ENCODE measurements around the gene FBXO45. TPM values are rescaled to one million over a fixed set of nuclear protein-coding genes. Genes with fewer than 3 reads are reported as not detected.
"Not testable (repeated sequence)": the region's sequence is repeated elsewhere in the genome, so short reads cannot be mapped to it uniquely, and the experiment has no call there.

FBXO45 gene
- total RNA-seq, 2 donors from 2014 or later, result 2.0 to 9.7 TPM

GRCh38 chr3:196609343-196609775, 40.9 kb downstream of the FBXO45 start:
- no peak overlapping the region for H3K27ac ChIP-seq
- no peaks in the 10 kb centered on the region for H3K4me1 ChIP-seq (ENCODE audit: control insufficient read depth in 1 of 2, low read depth in 2 of 2)
- peak; percentile 66 for TF ChIP-seq CTCF (IDR thresholded peaks at IDR 0.05)
- ATAC-seq (ENCODE audit: insufficient number of reproducible peaks, low FRiP score, low read depth) (peak; percentile 55), DNase-seq (ENCODE audit: low spot score) (peak; percentile 50)
- no peaks in the 10 kb centered on the region for H3K27me3 ChIP-seq (replicated peaks; ENCODE audit: insufficient read depth)
- H3K4me3 ChIP-seq, result no peak overlapping the region
- no peaks in the 10 kb centered on the region for H3K36me3 ChIP-seq
- no peaks in the 10 kb centered on the region for H3K9me3 ChIP-seq

GRCh38 chr3:196609805-196610515, 41.5 kb downstream of the FBXO45 start:
- ATAC-seq (ENCODE audit: insufficient number of reproducible peaks, low FRiP score, low read depth) (no peak), DNase-seq (ENCODE audit: low spot score) (no peak)
- Histone ChIP-seq H3K27ac (no peak overlapping the region), H3K4me3 (no peak overlapping the region), H3K27me3 (replicated peaks; ENCODE audit: insufficient read depth) (no peaks in the 10 kb centered on the region), H3K9me3 (no peaks in the 10 kb centered on the region), H3K36me3 (no peaks in the 10 kb centered on the region), H3K4me1 (ENCODE audit: control insufficient read depth in 1 of 2, low read depth in 2 of 2) (no peaks in the 10 kb centered on the region)
- TF ChIP-seq CTCF (IDR thresholded peaks at IDR 0.05), result no peak

GRCh38 chr3:196611761-196612483, 43.5 kb downstream of the FBXO45 start:
- ATAC-seq (ENCODE audit: insufficient number of reproducible peaks, low FRiP score, low read depth), result no peak
- TF ChIP-seq CTCF (IDR thresholded peaks at IDR 0.05), result no peak
- Histone ChIP-seq H3K36me3 (no peaks in the 10 kb centered on the region), H3K9me3 (no peaks in the 10 kb centered on the region), H3K4me3 (no peak overlapping the region), H3K27me3 (replicated peaks; ENCODE audit: insufficient read depth) (no peaks in the 10 kb centered on the region), H3K27ac (no peak overlapping the region), H3K4me1 (ENCODE audit: control insufficient read depth in 1 of 2, low read depth in 2 of 2) (no peaks in the 10 kb centered on the region)
- DNase-seq (ENCODE audit: low spot score), result no peak

- not testable (repeated sequence) for ATAC-seq (ENCODE audit: insufficient number of reproducible peaks, low FRiP score, low read depth); DNase-seq (ENCODE audit: low spot score); H3K27ac ChIP-seq; H3K9me3 ChIP-seq; H3K27me3 ChIP-seq (replicated peaks; ENCODE audit: insufficient read depth); H3K4me3 ChIP-seq; H3K36me3 ChIP-seq; H3K4me1 ChIP-seq (ENCODE audit: control insufficient read depth in 1 of 2, low read depth in 2 of 2)
These were observed 46.8 kb downstream of the FBXO45 start for GRCh38 chr3:196615234-196615633.

- Histone ChIP-seq H3K36me3 (no peaks in the 10 kb centered on the region), H3K27ac (no peak overlapping the region), H3K27me3 (replicated peaks; ENCODE audit: insufficient read depth) (no peaks in the 10 kb centered on the region), H3K4me1 (ENCODE audit: control insufficient read depth in 1 of 2, low read depth in 2 of 2) (no peaks in the 10 kb centered on the region), H3K9me3 (no peaks in the 10 kb centered on the region), H3K4me3 (no peak overlapping the region)
- no peak for TF ChIP-seq CTCF (IDR thresholded peaks at IDR 0.05)
- ATAC-seq (ENCODE audit: insufficient number of reproducible peaks, low FRiP score, low read depth), result no peak
- DNase-seq (ENCODE audit: low spot score), result no peak
These were observed 48.8 kb downstream of the FBXO45 start for GRCh38 chr3:196617256-196617655.
